GM12878 (cell line): ENCODE results near the gene LKAAEAR1. TPM values are rescaled to one million over a fixed set of nuclear protein-coding genes. Genes with fewer than 3 reads are reported as not detected.

ENCODE experiments used
- ATAC-seq: fragments of 200-7000 bp; cut with Tn5 transposase; 3 replicates; pipeline ENCODE4 v1.9.1; 2020; ENCODE audit warnings: mild to moderate bottlenecking, moderate library complexity
- BruUV-seq: library from RNA; stranded (reverse); fragments of 400-500 nt; replicated peaks from 2 replicates; lab custom pipeline; 2021; lab: Mats Ljungman, UMichigan
- CTCF ChIA-PET: fragments of 300-600 bp; sonication (Branson Sonifier 250); formaldehyde crosslinking; extraction: SDS; loops from one replicate; lab custom pipeline; 2021; ENCODE audit warnings: inconsistent platforms; lab: Yijun Ruan, JAX
- POLR2A ChIA-PET: fragments of 350-600 bp; formaldehyde crosslinking; extraction: SDS; loops from one replicate; lab custom pipeline; 2021; ENCODE audit warnings: inconsistent platforms; lab: Charles Lee
- RAD21 ChIA-PET: fragments of 300-600 bp; sonication (Branson Sonifier 250); formaldehyde crosslinking; loops from one replicate; lab custom pipeline; 2023; ENCODE audit warnings: antibody characterized with exemption; ENCODE audit not compliant: unreplicated experiment; lab: Charles Lee
- SMC1A ChIA-PET: fragments of 300-600 bp; sonication (Branson Sonifier 250); formaldehyde crosslinking; loops from one replicate; lab custom pipeline; 2023; ENCODE audit not compliant: unreplicated experiment, uncharacterized antibody; lab: Charles Lee
- DNase-seq: peaks from one replicate; pipeline ENCODE4 v3.0.0-alpha.2; 2011; ENCODE audit warnings: low read depth, low spot score
- FAIRE-seq: peaks from 3 replicates; lab custom pipeline; 2011; peaks lifted over from hg19 to GRCh38; lab: Jason Lieb, UNC
- H2AFZ ChIP-seq: 2 replicates; pipeline ENCODE4 v1.6.0; 2011; ENCODE audit warnings: low read depth, low read length, control low read depth; ENCODE audit not compliant: control insufficient read depth
- H3K27ac ChIP-seq: 2 replicates; pipeline ENCODE4 v1.5.1; 2011; ENCODE audit warnings: control low read depth; ENCODE audit not compliant: control insufficient read depth, insufficient read depth
- H3K27me3 ChIP-seq, 2 experiments: replicated peaks in 1 of 2; 2 replicates each; pipeline versions ENCODE4 v1.6.0 to v1.6.1; 2011; ENCODE audit warnings: low read length in 1 of 2; ENCODE audit not compliant: control insufficient read depth in 2 of 2, insufficient read depth in 2 of 2
- H3K36me3 ChIP-seq, 2 experiments: 2 replicates each; pipeline ENCODE4 v1.5.1; 2011; ENCODE audit warnings: low read length in 1 of 2; ENCODE audit not compliant: control insufficient read depth in 2 of 2, insufficient read depth in 2 of 2
- H3K4me1 ChIP-seq: 2 replicates; pipeline ENCODE4 v1.6.1; 2011; ENCODE audit warnings: mild to moderate bottlenecking, low read length, moderate library complexity, mixed read lengths; ENCODE audit not compliant: control insufficient read depth, insufficient read depth
- H3K4me2 ChIP-seq: 2 replicates; pipeline ENCODE4 v1.6.0; 2011; ENCODE audit warnings: control low read depth; ENCODE audit not compliant: control insufficient read depth, insufficient read depth
- H3K4me3 ChIP-seq: fragments of 200-600 bp; sonication (generic); 2 replicates; pipeline ENCODE4 v1.5.1; 2016
- H3K79me2 ChIP-seq: 2 replicates; pipeline ENCODE4 v1.6.0; 2011; ENCODE audit warnings: low read length; ENCODE audit not compliant: control insufficient read depth, insufficient read depth
- H3K9ac ChIP-seq: 2 replicates; pipeline ENCODE4 v1.8.0; 2011; ENCODE audit warnings: low read length, control low read depth, mixed read lengths; ENCODE audit not compliant: control insufficient read depth, insufficient read depth
- H3K9me3 ChIP-seq: replicated peaks from 3 replicates; pipeline ENCODE4 v1.5.1; 2011; ENCODE audit warnings: mild to moderate bottlenecking, low read length; ENCODE audit not compliant: control insufficient read depth, insufficient read depth
- H4K20me1 ChIP-seq: 2 replicates; pipeline ENCODE4 v1.6.0; 2011; ENCODE audit not compliant: control insufficient read depth, insufficient read depth
- ASH2L ChIP-seq: fragments of 300-600, 200-600 bp; sonication (generic); IDR thresholded peaks from 2 replicates; pipeline ENCODE4 v1.6.1; 2017; ENCODE audit warnings: low read depth, mild to moderate bottlenecking, borderline replicate concordance
- CREM ChIP-seq: IDR thresholded peaks from 2 replicates; pipeline ENCODE4 v1.6.1; 2014; ENCODE audit warnings: antibody characterized with exemption, low read depth
- ELK1 ChIP-seq: IDR thresholded peaks from 2 replicates; pipeline ENCODE4 v1.6.1; 2012; ENCODE audit warnings: low read depth, low read length, improper control_type of control experiment
- EZH2 ChIP-seq: IDR thresholded peaks from 2 replicates; pipeline ENCODE4 v1.6.1; 2012; ENCODE audit warnings: low read depth, mild to moderate bottlenecking, control low read depth, inconsistent platforms, low read length, borderline replicate concordance; ENCODE audit not compliant: control insufficient read depth
- GABPA ChIP-seq: IDR thresholded peaks from 2 replicates; pipeline ENCODE4 v1.6.1; 2014; ENCODE audit warnings: antibody characterized with exemption, low read depth, mild to moderate bottlenecking, inconsistent platforms
- KLF5 ChIP-seq: fragments of 450-650 bp; IDR thresholded peaks from 2 replicates; pipeline ENCODE4 v1.6.1; 2014; ENCODE audit warnings: mild to moderate bottlenecking; ENCODE audit not compliant: partially characterized antibody
- MTA3 ChIP-seq: IDR thresholded peaks from 2 replicates; pipeline ENCODE4 v1.6.1; 2012; ENCODE audit warnings: low read length, inconsistent platforms, borderline replicate concordance
- PKNOX1 ChIP-seq: fragments of 450-650 bp; IDR thresholded peaks from 2 replicates; pipeline ENCODE4 v1.6.1; 2016; ENCODE audit warnings: mild to moderate bottlenecking
- POLR2AphosphoS2 ChIP-seq: IDR thresholded peaks from 2 replicates; pipeline ENCODE4 v1.6.1; 2011; ENCODE audit warnings: low read depth, mild to moderate bottlenecking, low read length, improper control_type of control experiment, moderate library complexity
- RAD21 ChIP-seq: IDR thresholded peaks from 2 replicates; pipeline ENCODE4 v1.6.1; 2011; ENCODE audit warnings: mild to moderate bottlenecking, low read depth, low read length, moderate library complexity; ENCODE audit not compliant: insufficient read depth
- SRF ChIP-seq, 2 experiments: IDR thresholded peaks; 2 replicates each; pipeline ENCODE4 v1.6.1; 2011; ENCODE audit warnings: low read depth in 2 of 2, low read length in 2 of 2, mild to moderate bottlenecking in 1 of 2, moderate library complexity in 1 of 2
- SUPT20H ChIP-seq: IDR thresholded peaks from 2 replicates; pipeline ENCODE4 v1.6.1; 2011; ENCODE audit warnings: low read depth, mild to moderate bottlenecking, low read length, moderate library complexity, borderline replicate concordance; ENCODE audit not compliant: control insufficient read depth
- USF1 ChIP-seq: IDR thresholded peaks from 2 replicates; pipeline ENCODE4 v1.6.1; 2011; ENCODE audit warnings: borderline replicate concordance, low read depth, mild to moderate bottlenecking, moderate library complexity, mixed read lengths, low read length; ENCODE audit not compliant: insufficient read depth; ENCODE audit errors: extremely low read length
- ZNF384 ChIP-seq: IDR thresholded peaks from 2 replicates; pipeline ENCODE4 v1.6.1; 2012; ENCODE audit warnings: low read depth, mild to moderate bottlenecking, low read length, improper control_type of control experiment, borderline replicate concordance
- ZNF622 ChIP-seq: fragments of 450-650 bp; IDR thresholded peaks from 2 replicates; pipeline ENCODE4 v1.6.1; 2017; ENCODE audit warnings: mild to moderate bottlenecking, inconsistent platforms
- whole genome bisulfite sequencing: methylation state at CpG from one replicate; pipeline ENCODE4 v1.1.6; 2016; ENCODE audit warnings: low lambda C conversion rate; ENCODE audit not compliant: insufficient replicate concordance, insufficient coverage; ENCODE audit errors: missing lambda C conversion rate; 5-methylcytosine and 5-hydroxymethylcytosine counted together
- in situ Hi-C: fragments of 300-500 bp; cut with MboI; formaldehyde crosslinking; loops from 9 replicates; pipeline ENCODE4 v1.14.3; 2018; ENCODE audit warnings: mixed read lengths
- intact Hi-C: fragments of 100-400 bp; cut with micrococcal nuclease; formaldehyde crosslinking; loops from one replicate; pipeline ENCODE4 v1.14.2; 2022; ENCODE audit not compliant: unreplicated experiment
- polyA plus RNA-seq, 11 experiments: library from polyadenylated mRNA; depleted of rRNA in 4 of 11; unstranded in 6 of 11; stranded (reverse) in 5 of 11; fragments of >200 nt; fragmentation: Nextera tagmentation in 4 of 11; fragmentation: Illumina TruSeq in 1 of 11; extraction: Ambion mirVana in 4 of 11; extraction: Trizol in 1 of 11; gene quantifications; 1 replicate in 1 of 11; 2 replicates in 10 of 11; pipeline versions ENCODE4 v1.2.1 to v1.2.3, GENCODE V29; 2011 to 2016; ENCODE audit warnings: inconsistent platforms in 2 of 11, missing spikeins in 2 of 11, low read depth in 1 of 11
- total RNA-seq, 4 experiments: library from RNA; depleted of rRNA in 3 of 4; stranded (reverse); fragments of >200 nt in 3 of 4; fragmentation: Illumina TruSeq in 1 of 4; extraction: Trizol in 1 of 4; gene quantifications; 2 replicates each; pipeline versions ENCODE4 v1.2.1 to v1.2.3, GENCODE V29; 2013 to 2021

Gene LKAAEAR1
- total and polyA plus RNA-seq, 10 of the 15 experiments (the other 5 are each of a cell fraction or from before 2014, with no cell fraction given): not detected

GRCh38 chr20:64052326-64052722 is 31.9 kb downstream of the LKAAEAR1 start:
- H3K27me3 ChIP-seq: peaks cover 4 to 8% of the 10 kb centered on the region in 2 experiments; a peak in 3 of 4 replicates
- no peaks in the 10 kb centered on the region for H3K9me3 ChIP-seq
- POLR2A ChIA-PET: interaction anchor here (0.6 kb wide), 1 partner anchor 10 kb away, joined by 3 read pairs; no protein-coding TSS in a partner anchor
- SMC1A ChIA-PET: interaction anchor here (1.1 kb wide), 1 partner anchor 12 kb away, joined by 3 read pairs; no protein-coding TSS in a partner anchor
- intact Hi-C loops: loop anchor here (10.0 kb wide), 1 partner anchor 188 kb away; the partner anchor contains the start of genes ABHD16B and TPD52L2
- in situ Hi-C loops: no loop called here
- TF ChIP-seq MTA3 (no peak), RAD21 (no peak), GABPA (no peak), ZNF384 (no peak), CREM (no peak), ELK1 (no peak), ZNF622 (no peak), PKNOX1 (no peak), EZH2 (no peak), POLR2AphosphoS2 (no peak), SRF (IDR thresholded peaks at IDR 0.05; ENCODE audit: low read depth in 2 of 2, low read length in 2 of 2) (no peak), ASH2L (no peak), KLF5 (no peak), SUPT20H (no peak), USF1 (no peak)
- H3K79me2 ChIP-seq: no peaks in the 10 kb centered on the region
- WGBS: 35% methylated on average over 10 of the region's 10 CpGs
- H3K36me3 ChIP-seq: no peaks in the 10 kb centered on the region
- FAIRE-seq: no peak
- no peak for DNase-seq
- H3K4me3 ChIP-seq: no peak overlapping the region
- no peak overlapping the region for H3K4me2 ChIP-seq
- no peak overlapping the region for H3K9ac ChIP-seq
- peaks cover 34% of the 10 kb centered on the region for H3K4me1 ChIP-seq
- ATAC-seq: no peak
- no TSS peak for BruUV-seq
- no peaks in the 10 kb centered on the region for H4K20me1 ChIP-seq
- no peak overlapping the region for H3K27ac ChIP-seq
- CTCF ChIA-PET: interaction anchor here (1.0 to 9.2 kb wide), 3 partner anchors 12 to 69 kb away, joined by 4 to 108 read pairs (median 10); no protein-coding TSS in a partner anchor
- RAD21 ChIA-PET: interaction anchor here (7.1 kb wide), 1 partner anchor 12 kb away, joined by 78 read pairs; no protein-coding TSS in a partner anchor
- no peak overlapping the region for H2AFZ ChIP-seq
